ENCODE data around the gene NT5DC3. TPM values are rescaled to one million over a fixed set of nuclear protein-coding genes. Genes with fewer than 3 reads are reported as not detected.

Gene NT5DC3
- total and polyA plus RNA-seq, 4 donors: 1.3 to 9.0 (median 4.4) TPM

DNA sequence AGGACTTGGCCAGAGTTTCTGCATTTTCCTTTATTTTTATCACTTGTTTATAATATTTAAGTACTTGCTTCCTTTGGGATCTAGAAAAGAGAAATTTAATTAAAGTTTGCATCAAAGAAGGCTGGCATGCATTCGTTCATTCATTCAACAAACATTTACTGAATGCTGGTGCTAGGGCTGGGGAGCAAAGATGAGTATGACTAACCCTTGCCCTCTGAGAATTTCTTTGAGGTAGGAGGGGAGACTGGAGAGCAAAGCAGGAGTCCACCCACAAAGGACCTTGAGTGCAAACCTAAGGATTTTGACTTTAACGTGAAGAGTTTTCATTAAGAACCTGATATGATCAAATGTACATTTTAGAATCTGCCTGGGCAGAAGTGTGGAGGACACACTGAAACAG is 16.1 kb upstream of the NT5DC3 start:
- H3K27me3 ChIP-seq (ENCODE audit: control insufficient read depth in 4 of 4, insufficient read depth in 4 of 4, low read length in 3 of 4): no peaks in the 10 kb centered on the region
- TF ChIP-seq SP1 (IDR thresholded peaks at IDR 0.05) (no peak), YY1 (IDR thresholded peaks at IDR 0.05) (no peak), TAF1 (conservative IDR thresholded peaks at IDR 0.05) (no peak), FOXA2 (IDR thresholded peaks at IDR 0.05) (no peak)
- TF ChIP-seq, protein P1, sequence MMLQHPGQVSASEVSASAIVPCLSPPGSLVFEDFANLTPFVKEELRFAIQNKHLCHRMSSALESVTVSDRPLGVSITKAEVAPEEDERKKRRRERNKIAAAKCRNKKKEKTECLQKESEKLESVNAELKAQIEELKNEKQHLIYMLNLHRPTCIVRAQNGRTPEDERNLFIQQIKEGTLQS (IDR thresholded peaks at IDR 0.05): no peak
- H3K9ac ChIP-seq (ENCODE audit: low read depth in 1 of 2, low read length in 2 of 2): no peak overlapping the region
- no peaks in the 10 kb centered on the region for H3K36me3 ChIP-seq (ENCODE audit: control insufficient read depth in 4 of 4, insufficient read depth in 3 of 4, low read depth in 1 of 4, low read length in 3 of 4)
- 78% methylated on average over 2 of the region's 2 CpGs for WGBS
- no peaks in the 10 kb centered on the region for H3K9me3 ChIP-seq (ENCODE audit: control insufficient read depth in 4 of 4, low read length in 3 of 4)
- H3K27ac ChIP-seq (ENCODE audit: low read depth in 1 of 2, low read length in 2 of 2): no peak overlapping the region
- H3K4me3 ChIP-seq (ENCODE audit: low read depth in 1 of 3, low read length in 3 of 3): no peak overlapping the region
- peaks cover 0 to 17% (median 11%) of the 10 kb centered on the region in 4 donors for H3K4me1 ChIP-seq (ENCODE audit: control insufficient read depth in 4 of 4, insufficient read depth in 4 of 4, low read length in 3 of 4)
- no peak for DNase-seq (ENCODE audit: low spot score)

DNA sequence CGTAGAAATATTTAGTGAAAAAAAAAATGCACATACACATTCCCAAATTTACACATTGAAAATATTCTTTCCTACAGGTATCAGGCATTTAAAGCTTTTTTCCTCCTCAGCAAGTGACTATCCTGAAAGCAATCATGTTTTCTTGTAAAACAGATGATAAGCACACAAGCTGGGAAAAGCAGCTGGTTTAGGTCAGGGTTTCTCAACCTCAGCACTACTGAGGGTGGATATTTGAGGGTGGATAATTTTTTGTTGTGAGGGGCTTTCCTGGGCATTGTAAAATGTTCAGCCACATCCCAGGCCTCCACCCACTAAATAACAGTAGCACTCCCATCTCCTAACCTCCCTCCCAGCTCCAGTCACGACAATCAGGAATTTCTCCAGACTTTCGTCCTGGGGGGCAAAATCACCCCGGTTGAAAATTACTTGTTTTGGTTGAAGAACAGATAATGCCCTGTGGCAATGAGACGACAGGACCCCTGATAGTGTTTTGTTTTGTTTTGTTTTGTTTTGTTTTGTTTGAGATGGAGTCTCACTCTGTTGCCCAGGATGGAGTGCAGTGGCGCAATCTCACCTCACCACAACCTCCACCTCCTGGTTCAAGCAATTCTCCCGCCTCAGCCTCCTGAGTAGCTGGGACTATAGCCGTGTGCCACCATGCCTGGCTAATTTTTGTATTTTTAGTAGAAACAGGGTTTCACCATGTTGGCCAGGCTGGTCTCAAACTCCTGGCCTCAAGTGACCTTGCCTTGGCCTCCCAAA is 15.0 kb upstream of the NT5DC3 start:
- H3K9ac ChIP-seq (ENCODE audit: low read depth in 1 of 2, low read length in 2 of 2): no peak overlapping the region
- H3K4me3 ChIP-seq (ENCODE audit: low read depth in 1 of 3, low read length in 3 of 3): no peak overlapping the region
- no peak overlapping the region for H3K27ac ChIP-seq (ENCODE audit: low read depth in 1 of 2, low read length in 2 of 2)
- DNase-seq (ENCODE audit: low spot score): no peak
- TF ChIP-seq GABPA (IDR thresholded peaks at IDR 0.05 in 1 of 2, conservative IDR thresholded peaks at IDR 0.05 in 1 of 2) (no peak), TAF1 (conservative IDR thresholded peaks at IDR 0.05) (no peak), HNF4G (IDR thresholded peaks at IDR 0.05) (no peak), EGR1 (IDR thresholded peaks at IDR 0.05; ENCODE audit: low read depth in 2 of 2) (no peak), JUND (IDR thresholded peaks at IDR 0.05) (no peak), FOXA2 (IDR thresholded peaks at IDR 0.05) (no peak), RXRA (IDR thresholded peaks at IDR 0.05) (no peak), YY1 (IDR thresholded peaks at IDR 0.05) (no peak), RAD21 (IDR thresholded peaks at IDR 0.05) (no peak), HNF4A (conservative IDR thresholded peaks at IDR 0.05) (no peak)
- TF ChIP-seq, protein P2, sequence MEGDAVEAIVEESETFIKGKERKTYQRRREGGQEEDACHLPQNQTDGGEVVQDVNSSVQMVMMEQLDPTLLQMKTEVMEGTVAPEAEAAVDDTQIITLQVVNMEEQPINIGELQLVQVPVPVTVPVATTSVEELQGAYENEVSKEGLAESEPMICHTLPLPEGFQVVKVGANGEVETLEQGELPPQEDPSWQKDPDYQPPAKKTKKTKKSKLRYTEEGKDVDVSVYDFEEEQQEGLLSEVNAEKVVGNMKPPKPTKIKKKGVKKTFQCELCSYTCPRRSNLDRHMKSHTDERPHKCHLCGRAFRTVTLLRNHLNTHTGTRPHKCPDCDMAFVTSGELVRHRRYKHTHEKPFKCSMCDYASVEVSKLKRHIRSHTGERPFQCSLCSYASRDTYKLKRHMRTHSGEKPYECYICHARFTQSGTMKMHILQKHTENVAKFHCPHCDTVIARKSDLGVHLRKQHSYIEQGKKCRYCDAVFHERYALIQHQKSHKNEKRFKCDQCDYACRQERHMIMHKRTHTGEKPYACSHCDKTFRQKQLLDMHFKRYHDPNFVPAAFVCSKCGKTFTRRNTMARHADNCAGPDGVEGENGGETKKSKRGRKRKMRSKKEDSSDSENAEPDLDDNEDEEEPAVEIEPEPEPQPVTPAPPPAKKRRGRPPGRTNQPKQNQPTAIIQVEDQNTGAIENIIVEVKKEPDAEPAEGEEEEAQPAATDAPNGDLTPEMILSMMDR (IDR thresholded peaks at IDR 0.05; ENCODE audit: low read depth, low read length, missing input control): no peak
- TF ChIP-seq, protein P3, sequence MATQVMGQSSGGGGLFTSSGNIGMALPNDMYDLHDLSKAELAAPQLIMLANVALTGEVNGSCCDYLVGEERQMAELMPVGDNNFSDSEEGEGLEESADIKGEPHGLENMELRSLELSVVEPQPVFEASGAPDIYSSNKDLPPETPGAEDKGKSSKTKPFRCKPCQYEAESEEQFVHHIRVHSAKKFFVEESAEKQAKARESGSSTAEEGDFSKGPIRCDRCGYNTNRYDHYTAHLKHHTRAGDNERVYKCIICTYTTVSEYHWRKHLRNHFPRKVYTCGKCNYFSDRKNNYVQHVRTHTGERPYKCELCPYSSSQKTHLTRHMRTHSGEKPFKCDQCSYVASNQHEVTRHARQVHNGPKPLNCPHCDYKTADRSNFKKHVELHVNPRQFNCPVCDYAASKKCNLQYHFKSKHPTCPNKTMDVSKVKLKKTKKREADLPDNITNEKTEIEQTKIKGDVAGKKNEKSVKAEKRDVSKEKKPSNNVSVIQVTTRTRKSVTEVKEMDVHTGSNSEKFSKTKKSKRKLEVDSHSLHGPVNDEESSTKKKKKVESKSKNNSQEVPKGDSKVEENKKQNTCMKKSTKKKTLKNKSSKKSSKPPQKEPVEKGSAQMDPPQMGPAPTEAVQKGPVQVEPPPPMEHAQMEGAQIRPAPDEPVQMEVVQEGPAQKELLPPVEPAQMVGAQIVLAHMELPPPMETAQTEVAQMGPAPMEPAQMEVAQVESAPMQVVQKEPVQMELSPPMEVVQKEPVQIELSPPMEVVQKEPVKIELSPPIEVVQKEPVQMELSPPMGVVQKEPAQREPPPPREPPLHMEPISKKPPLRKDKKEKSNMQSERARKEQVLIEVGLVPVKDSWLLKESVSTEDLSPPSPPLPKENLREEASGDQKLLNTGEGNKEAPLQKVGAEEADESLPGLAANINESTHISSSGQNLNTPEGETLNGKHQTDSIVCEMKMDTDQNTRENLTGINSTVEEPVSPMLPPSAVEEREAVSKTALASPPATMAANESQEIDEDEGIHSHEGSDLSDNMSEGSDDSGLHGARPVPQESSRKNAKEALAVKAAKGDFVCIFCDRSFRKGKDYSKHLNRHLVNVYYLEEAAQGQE (IDR thresholded peaks at IDR 0.05): no peak
- TF ChIP-seq, protein P4, sequence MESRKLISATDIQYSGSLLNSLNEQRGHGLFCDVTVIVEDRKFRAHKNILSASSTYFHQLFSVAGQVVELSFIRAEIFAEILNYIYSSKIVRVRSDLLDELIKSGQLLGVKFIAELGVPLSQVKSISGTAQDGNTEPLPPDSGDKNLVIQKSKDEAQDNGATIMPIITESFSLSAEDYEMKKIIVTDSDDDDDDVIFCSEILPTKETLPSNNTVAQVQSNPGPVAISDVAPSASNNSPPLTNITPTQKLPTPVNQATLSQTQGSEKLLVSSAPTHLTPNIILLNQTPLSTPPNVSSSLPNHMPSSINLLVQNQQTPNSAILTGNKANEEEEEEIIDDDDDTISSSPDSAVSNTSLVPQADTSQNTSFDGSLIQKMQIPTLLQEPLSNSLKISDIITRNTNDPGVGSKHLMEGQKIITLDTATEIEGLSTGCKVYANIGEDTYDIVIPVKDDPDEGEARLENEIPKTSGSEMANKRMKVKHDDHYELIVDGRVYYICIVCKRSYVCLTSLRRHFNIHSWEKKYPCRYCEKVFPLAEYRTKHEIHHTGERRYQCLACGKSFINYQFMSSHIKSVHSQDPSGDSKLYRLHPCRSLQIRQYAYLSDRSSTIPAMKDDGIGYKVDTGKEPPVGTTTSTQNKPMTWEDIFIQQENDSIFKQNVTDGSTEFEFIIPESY (IDR thresholded peaks at IDR 0.05): no peak
- TF ChIP-seq, protein P1 (IDR thresholded peaks at IDR 0.05): no peak
- TF ChIP-seq, protein P5, sequence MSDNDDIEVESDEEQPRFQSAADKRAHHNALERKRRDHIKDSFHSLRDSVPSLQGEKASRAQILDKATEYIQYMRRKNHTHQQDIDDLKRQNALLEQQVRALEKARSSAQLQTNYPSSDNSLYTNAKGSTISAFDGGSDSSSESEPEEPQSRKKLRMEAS (IDR thresholded peaks at IDR 0.05): no peak
- no peaks in the 10 kb centered on the region for H3K9me3 ChIP-seq (ENCODE audit: control insufficient read depth in 4 of 4, low read length in 3 of 4)
- H3K4me1 ChIP-seq (ENCODE audit: control insufficient read depth in 4 of 4, insufficient read depth in 4 of 4, low read length in 3 of 4): peaks cover 0 to 24% (median 16%) of the 10 kb centered on the region in 4 donors
- 94% methylated on average over 8 of the region's 8 CpGs for WGBS
- no peaks in the 10 kb centered on the region for H3K36me3 ChIP-seq (ENCODE audit: control insufficient read depth in 4 of 4, insufficient read depth in 3 of 4, low read depth in 1 of 4, low read length in 3 of 4)
- H3K27me3 ChIP-seq (ENCODE audit: control insufficient read depth in 4 of 4, insufficient read depth in 4 of 4, low read length in 3 of 4): no peaks in the 10 kb centered on the region
